ENCODE measurements around the gene SMARCD3. TPM values are rescaled to one million over a fixed set of nuclear protein-coding genes. Genes with fewer than 3 reads are reported as not detected.

The SMARCD3 gene
- total and polyA plus RNA-seq, 2 of the 13 experiments (the other 11 are each of a cell fraction or from before 2014, with no cell fraction given), result 0.20 to 0.62 TPM

DNA sequence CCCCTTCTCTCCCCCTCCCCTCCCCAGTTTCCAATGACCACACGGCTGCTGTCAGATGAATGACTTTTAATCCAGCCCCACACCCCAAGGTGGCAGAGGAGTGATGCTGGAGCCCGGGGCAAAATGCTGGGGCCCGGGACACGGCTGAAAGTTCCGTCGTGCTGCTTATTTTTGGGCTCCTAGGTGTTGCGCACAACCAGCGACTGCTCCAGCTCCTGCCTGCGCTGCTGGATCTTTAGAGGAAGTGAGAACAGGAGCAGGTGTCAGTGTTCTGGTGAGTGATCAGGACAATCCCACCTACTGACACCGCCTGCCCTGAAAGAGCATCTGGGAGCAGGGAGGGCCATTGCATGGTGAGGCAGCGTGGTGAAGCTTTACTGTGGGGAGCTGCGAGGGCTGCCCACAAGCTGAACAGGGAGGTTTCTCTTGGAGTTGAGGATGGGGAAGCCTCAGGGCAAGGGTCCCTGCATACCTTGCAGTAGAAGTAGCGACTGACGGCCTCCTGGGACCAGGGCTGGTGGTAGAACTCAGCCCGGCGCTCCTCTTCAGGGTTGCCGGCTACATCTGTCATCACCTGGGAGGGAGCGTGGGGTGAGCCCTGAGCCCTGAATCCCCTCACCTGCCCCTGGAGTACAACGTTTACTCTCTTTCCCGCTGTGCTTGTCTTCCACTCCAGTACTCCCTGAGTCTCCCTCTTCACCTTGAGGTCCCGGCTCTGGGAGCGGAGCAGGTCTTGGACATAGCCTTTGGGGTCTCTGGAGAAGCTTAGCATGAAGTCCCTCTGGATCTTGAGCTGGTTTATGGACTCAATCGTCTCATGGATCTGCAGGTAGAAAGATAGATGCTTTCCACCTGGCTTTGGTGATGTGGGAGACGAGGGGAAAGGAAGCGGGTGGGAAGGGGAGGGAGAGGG, 9.3 kb downstream of the SMARCD3 start:
- no peak overlapping the region for H3K27ac ChIP-seq (ENCODE audit: extremely low read length, insufficient read depth, low read length)
- H2AFZ ChIP-seq (ENCODE audit: low read length), result no peak overlapping the region
- no peak overlapping the region for H3K4me2 ChIP-seq (ENCODE audit: low read depth, low read length)
- no peaks in the 10 kb centered on the region for H3K27me3 ChIP-seq (ENCODE audit: control insufficient read depth in 1 of 2, insufficient read depth in 2 of 2, low read length in 2 of 2)
- intact Hi-C loops (cut with micrococcal nuclease; ENCODE audit: unreplicated experiment), result no loop called here
- BruUV-seq (replicated peaks), result no TSS peak
- peaks cover 35% of the 10 kb centered on the region for H3K4me1 ChIP-seq (ENCODE audit: insufficient read depth, low read length)
- no peak overlapping the region for H3K4me3 ChIP-seq (replicated peaks in 1 of 3; ENCODE audit: insufficient read depth in 1 of 3, low read depth in 2 of 3, low read length in 3 of 3)
- DNase-seq (ENCODE audit: low spot score) (no peak), ATAC-seq (no peak), FAIRE-seq (no peak)
- peaks cover 6 to 31% of the 10 kb centered on the region in 2 experiments; a peak in 4 of 5 replicates for H3K36me3 ChIP-seq (replicated peaks in 1 of 2; ENCODE audit: control insufficient read depth in 1 of 2, insufficient read depth in 2 of 2, low read length in 2 of 2)
- H3K9me3 ChIP-seq (ENCODE audit: low read length), result no peaks in the 10 kb centered on the region
- peaks cover 3% of the 10 kb centered on the region; the same call in 1 of the 2 replicates for H4K20me1 ChIP-seq (ENCODE audit: insufficient read depth, low read length)
- TF ChIP-seq ZNF207 (IDR thresholded peaks at IDR 0.05; ENCODE audit: borderline replicate concordance), result no peak
- 93% methylated on average over 16 of the region's 25 CpGs for WGBS (ENCODE audit: low lambda C conversion rate)
- peaks cover 5% of the 10 kb centered on the region for H3K79me2 ChIP-seq (ENCODE audit: insufficient read depth, low read length)
- POLR2A ChIA-PET, result interaction anchor here (0.6 kb wide), 1 partner anchor 19 kb away, joined by 5 read pairs; no protein-coding TSS in a partner anchor
- CTCF ChIA-PET (ENCODE audit: low intra/inter-chr PET ratio, low total read pairs), result no interaction called here
- H3K9ac ChIP-seq (ENCODE audit: insufficient read depth, low read depth, low read length), result no peak overlapping the region
- in situ Hi-C loops (cut with HindIII; ENCODE audit: extremely low pct_ligation_motif_present, low pct_unique_long_range_greater_than_20kb), result no loop called here

DNA sequence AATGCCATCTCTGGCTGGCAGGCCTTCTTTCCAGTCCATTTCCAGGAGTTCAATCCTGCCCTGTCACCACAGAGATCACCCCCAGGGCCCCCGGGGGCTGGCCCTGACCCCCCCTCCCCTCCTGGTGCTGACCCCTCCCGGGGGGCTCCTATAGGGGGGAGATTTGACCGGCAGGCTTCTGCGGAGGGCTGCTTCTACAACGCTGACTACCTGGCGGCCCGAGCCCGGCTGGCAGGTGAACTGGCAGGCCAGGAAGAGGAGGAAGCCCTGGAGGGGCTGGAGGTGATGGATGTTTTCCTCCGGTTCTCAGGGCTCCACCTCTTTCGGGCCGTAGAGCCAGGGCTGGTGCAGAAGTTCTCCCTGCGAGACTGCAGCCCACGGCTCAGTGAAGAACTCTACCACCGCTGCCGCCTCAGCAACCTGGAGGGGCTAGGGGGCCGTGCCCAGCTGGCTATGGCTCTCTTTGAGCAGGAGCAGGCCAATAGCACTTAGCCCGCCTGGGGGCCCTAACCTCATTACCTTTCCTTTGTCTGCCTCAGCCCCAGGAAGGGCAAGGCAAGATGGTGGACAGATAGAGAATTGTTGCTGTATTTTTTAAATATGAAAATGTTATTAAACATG, 10.2 kb downstream of the SMARCD3 start:
- in situ Hi-C loops (cut with HindIII; ENCODE audit: extremely low pct_ligation_motif_present, low pct_unique_long_range_greater_than_20kb), result no loop called here
- no peak overlapping the region for H3K9ac ChIP-seq (ENCODE audit: insufficient read depth, low read depth, low read length)
- peaks cover 6 to 32% of the 10 kb centered on the region in 2 experiments; a peak in 4 of 5 replicates for H3K36me3 ChIP-seq (replicated peaks in 1 of 2; ENCODE audit: control insufficient read depth in 1 of 2, insufficient read depth in 2 of 2, low read length in 2 of 2)
- H3K9me3 ChIP-seq (ENCODE audit: low read length), result no peaks in the 10 kb centered on the region
- H3K4me1 ChIP-seq (ENCODE audit: insufficient read depth, low read length), result peaks cover 35% of the 10 kb centered on the region
- FAIRE-seq (no peak), ATAC-seq (no peak), DNase-seq (ENCODE audit: low spot score) (no peak)
- peaks cover 14% of the 10 kb centered on the region for H3K79me2 ChIP-seq (ENCODE audit: insufficient read depth, low read length)
- peaks cover 12% of the 10 kb centered on the region; the same call in 1 of the 2 replicates for H4K20me1 ChIP-seq (ENCODE audit: insufficient read depth, low read length)
- H3K4me2 ChIP-seq (ENCODE audit: low read depth, low read length), result no peak overlapping the region
- H3K4me3 ChIP-seq (replicated peaks in 1 of 3; ENCODE audit: insufficient read depth in 1 of 3, low read depth in 2 of 3, low read length in 3 of 3), result no peak overlapping the region
- WGBS (ENCODE audit: low lambda C conversion rate), result 92% methylated on average over 8 of the region's 17 CpGs
- CTCF ChIA-PET (ENCODE audit: low intra/inter-chr PET ratio, low total read pairs), result no interaction called here
- H2AFZ ChIP-seq (ENCODE audit: low read length), result no peak overlapping the region
- POLR2A ChIA-PET, result interaction anchor here (0.6 kb wide), 1 partner anchor 20 kb away, joined by 5 read pairs; no protein-coding TSS in a partner anchor
- intact Hi-C loops (cut with micrococcal nuclease; ENCODE audit: unreplicated experiment), result no loop called here
- H3K27ac ChIP-seq (ENCODE audit: extremely low read length, insufficient read depth, low read length), result no peak overlapping the region
- BruUV-seq (replicated peaks), result no TSS peak
- H3K27me3 ChIP-seq (ENCODE audit: control insufficient read depth in 1 of 2, insufficient read depth in 2 of 2, low read length in 2 of 2), result no peaks in the 10 kb centered on the region; a peak in 1 of 5 replicates
- TF ChIP-seq, protein P1, sequence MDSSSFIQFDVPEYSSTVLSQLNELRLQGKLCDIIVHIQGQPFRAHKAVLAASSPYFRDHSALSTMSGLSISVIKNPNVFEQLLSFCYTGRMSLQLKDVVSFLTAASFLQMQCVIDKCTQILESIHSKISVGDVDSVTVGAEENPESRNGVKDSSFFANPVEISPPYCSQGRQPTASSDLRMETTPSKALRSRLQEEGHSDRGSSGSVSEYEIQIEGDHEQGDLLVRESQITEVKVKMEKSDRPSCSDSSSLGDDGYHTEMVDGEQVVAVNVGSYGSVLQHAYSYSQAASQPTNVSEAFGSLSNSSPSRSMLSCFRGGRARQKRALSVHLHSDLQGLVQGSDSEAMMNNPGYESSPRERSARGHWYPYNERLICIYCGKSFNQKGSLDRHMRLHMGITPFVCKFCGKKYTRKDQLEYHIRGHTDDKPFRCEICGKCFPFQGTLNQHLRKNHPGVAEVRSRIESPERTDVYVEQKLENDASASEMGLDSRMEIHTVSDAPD (CRISPR knock-in tag; IDR thresholded peaks at IDR 0.05), result no peak
- TF ChIP-seq HES4 (CRISPR knock-in tag; IDR thresholded peaks at IDR 0.05; ENCODE audit: borderline replicate concordance) (no peak), KLF12 (CRISPR knock-in tag; IDR thresholded peaks at IDR 0.05; ENCODE audit: borderline replicate concordance) (no peak), ZMAT3 (CRISPR knock-in tag; conservative IDR thresholded peaks at IDR 0.05) (no peak), ZFP36 (IDR thresholded peaks at IDR 0.05; ENCODE audit: borderline replicate concordance, low read depth, low read length, partially characterized antibody) (no peak), ZFP36L2 (CRISPR knock-in tag; IDR thresholded peaks at IDR 0.05) (no peak)
- TF ChIP-seq, protein P2, sequence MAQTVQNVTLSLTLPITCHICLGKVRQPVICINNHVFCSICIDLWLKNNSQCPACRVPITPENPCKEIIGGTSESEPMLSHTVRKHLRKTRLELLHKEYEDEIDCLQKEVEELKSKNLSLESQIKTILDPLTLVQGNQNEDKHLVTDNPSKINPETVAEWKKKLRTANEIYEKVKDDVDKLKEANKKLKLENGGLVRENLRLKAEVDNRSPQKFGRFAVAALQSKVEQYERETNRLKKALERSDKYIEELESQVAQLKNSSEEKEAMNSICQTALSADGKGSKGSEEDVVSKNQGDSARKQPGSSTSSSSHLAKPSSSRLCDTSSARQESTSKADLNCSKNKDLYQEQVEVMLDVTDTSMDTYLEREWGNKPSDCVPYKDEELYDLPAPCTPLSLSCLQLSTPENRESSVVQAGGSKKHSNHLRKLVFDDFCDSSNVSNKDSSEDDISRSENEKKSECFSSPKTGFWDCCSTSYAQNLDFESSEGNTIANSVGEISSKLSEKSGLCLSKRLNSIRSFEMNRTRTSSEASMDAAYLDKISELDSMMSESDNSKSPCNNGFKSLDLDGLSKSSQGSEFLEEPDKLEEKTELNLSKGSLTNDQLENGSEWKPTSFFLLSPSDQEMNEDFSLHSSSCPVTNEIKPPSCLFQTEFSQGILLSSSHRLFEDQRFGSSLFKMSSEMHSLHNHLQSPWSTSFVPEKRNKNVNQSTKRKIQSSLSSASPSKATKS (CRISPR knock-in tag; IDR thresholded peaks at IDR 0.05), result no peak
- TF ChIP-seq, protein P3, sequence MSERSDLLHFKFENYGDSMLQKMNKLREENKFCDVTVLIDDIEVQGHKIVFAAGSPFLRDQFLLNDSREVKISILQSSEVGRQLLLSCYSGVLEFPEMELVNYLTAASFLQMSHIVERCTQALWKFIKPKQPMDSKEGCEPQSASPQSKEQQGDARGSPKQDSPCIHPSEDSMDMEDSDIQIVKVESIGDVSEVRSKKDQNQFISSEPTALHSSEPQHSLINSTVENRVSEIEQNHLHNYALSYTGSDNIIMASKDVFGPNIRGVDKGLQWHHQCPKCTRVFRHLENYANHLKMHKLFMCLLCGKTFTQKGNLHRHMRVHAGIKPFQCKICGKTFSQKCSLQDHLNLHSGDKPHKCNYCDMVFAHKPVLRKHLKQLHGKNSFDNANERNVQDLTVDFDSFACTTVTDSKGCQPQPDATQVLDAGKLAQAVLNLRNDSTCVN (CRISPR knock-in tag; IDR thresholded peaks at IDR 0.05; ENCODE audit: borderline replicate concordance), result no peak

Measured in HepG2 (cell line).